GM18867 (cell line): ENCODE data around the gene ADGRV1.
"Not testable (repeated sequence)": the region's sequence is repeated elsewhere in the genome, so short reads cannot be mapped to it uniquely, and the experiment has no call there.

ENCODE experiments used
- ATAC-seq: cut with Tn5 transposase; IDR thresholded peaks from one replicate; pipeline ENCODE4 v1.9.1; 2021; ENCODE audit warnings: mild to moderate bottlenecking, moderate library complexity; ENCODE audit not compliant: unreplicated experiment

The ADGRV1 gene

GRCh38 chr5:90894866-90895420 is 336.3 kb downstream of the ADGRV1 start:
- ATAC-seq: no peak

- ATAC-seq: no peak
Observed at GRCh38 chr5:90897618-90898017, 339.0 kb downstream of the ADGRV1 start.

- ATAC-seq: no peak
Observed at GRCh38 chr5:90898326-90899013, 339.9 kb downstream of the ADGRV1 start.

DNA sequence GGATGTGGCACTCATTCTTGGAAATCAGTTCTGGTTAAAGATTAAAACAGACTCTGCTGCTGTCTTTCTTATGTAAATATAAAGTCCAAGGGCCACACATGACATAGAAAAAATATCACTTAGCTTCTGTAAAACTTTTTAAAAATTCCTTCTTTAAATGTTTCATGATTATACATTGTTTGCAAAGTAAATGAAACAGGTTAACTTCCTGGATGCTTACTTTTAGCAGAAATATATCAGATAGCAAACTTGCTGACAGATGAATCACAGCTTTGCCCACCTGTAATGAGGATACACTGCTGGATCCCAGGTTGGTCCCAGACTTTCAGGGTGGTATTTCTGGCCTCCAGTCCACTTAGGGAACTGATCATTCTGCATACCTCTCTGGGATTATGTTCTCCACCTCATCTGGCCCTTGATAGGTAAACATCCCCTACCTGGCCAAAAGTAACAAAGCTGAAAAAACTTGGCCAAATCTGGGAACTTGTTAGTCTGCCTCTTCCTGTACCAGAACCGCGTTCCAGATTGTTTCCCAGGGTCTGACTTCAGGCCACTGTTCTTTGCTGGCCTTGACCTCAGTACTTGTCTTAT is 340.5 kb downstream of the ADGRV1 start:
- no peak for ATAC-seq

GRCh38 chr5:90901261-90901660 is 342.7 kb downstream of the ADGRV1 start:
- no peak for ATAC-seq

- ATAC-seq: no peak
Observed at GRCh38 chr5:90902170-90902569, 343.6 kb downstream of the ADGRV1 start.

DNA sequence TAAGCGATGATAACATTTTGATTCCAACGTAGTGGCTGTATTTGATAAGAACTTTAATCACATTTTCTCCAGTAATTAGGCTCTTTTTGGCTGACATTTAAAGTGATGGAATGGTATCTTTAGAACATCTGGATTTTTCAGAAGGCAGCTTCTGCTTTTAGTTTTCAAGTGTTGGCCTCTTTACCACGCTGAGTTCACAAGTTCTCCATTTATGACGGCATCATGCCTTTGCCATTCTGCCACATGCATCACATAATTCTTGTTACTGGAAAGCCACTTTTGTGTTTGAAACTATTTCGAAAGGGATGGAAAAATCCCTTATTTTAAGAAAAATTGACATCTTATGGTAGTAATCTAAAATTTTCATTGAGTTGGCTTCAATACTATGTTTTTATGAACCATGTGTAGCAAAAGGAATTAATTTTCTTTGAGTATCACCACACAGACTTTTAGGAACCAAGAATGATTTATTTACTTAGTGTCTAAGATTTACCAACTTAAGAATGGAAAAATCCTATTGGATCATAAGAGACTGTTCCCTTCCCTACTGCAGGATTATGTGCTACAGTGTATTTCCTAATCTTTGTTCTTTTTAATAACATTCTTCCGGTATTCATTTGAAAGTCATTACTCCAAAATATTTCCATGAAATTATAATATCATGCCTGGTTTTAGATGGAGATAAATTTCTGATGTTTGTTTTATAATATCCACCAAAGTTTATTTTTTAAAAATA is 344.2 kb downstream of the ADGRV1 start:
- no peak for ATAC-seq

DNA sequence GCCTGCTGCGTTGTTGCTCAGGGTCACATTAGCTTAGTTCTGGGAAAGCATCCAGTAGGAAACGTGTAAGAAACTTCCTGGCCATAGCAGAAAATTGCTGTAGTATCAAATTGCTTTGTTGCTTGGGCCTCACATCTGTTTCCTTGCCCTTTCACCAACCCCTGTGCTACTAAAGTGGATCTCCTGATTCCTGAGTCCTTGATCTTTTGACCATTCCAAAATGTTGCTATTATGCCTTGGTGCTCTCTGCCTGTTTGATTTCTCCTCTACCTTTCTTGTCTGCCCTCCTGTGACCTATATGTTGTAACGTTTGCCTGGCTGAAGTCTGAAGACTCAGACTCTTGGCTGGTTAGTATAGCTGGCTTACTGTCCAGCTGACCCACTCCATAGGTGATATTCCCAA is 350.5 kb downstream of the ADGRV1 start:
- no peak for ATAC-seq

GRCh38 chr5:90909940-90910339 is 351.3 kb downstream of the ADGRV1 start:
- no peak for ATAC-seq

- ATAC-seq: no peak
Observed at GRCh38 chr5:90911169-90911568, 352.6 kb downstream of the ADGRV1 start.

DNA sequence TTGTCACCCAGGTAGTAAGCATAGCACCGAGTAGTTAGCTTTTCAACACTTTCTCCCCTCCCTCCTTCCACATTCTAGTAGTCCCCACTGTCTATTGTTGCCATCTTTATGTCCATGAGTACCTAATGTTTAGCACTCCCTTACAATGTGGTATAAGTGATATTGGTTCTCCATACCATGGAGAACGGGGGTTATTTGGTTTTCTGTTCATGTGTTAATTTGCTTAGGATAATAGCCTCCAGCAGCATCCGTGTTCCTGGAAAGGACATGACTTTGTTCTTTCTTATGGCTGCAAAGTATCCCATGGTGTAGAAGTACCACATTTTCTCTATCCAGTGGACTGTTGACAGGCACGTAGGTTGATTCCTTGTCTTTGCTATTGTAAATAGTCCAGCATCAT is 353.9 kb downstream of the ADGRV1 start:
- no peak for ATAC-seq

- no peak for ATAC-seq
Observed at GRCh38 chr5:90915393-90915792, 356.8 kb downstream of the ADGRV1 start.

DNA sequence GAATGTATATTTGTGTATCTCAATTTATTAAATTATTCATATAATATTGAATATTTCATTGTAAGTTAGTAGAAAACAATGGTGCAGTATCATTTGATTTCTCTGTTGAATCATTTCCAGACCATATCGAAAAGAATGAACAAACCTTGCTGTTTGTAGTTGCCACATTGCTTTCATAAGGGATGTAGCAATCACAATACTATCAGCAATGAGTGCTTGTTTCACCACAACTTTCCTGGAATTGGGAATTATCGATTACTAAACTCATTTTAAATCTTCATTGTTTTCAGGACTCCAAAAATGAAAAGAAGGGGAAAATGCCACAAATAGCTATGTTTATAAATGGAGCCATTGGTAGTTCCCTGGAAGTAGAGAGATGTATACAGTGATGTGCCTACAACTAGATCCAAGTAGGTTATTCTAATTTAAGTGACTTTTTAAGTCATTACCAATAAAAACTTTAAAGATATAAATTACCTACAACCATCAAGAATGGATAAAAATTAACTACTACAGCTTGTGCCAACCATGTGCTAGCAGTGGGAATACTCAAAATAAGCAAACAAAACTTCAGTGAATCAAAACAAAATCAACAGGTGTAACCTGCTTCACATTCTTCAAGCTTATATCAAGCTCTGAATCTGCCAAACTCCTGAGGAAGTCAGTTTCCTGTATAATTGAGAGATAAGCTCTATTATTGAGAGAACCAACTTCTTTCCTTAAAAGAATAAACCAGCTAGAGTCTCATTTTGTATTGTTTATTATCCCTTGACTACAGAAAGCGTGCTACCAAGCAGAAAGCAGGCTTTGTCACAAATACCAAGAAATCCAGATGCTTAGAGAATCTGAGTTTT is 358.6 kb downstream of the ADGRV1 start:
- no peak for ATAC-seq

DNA sequence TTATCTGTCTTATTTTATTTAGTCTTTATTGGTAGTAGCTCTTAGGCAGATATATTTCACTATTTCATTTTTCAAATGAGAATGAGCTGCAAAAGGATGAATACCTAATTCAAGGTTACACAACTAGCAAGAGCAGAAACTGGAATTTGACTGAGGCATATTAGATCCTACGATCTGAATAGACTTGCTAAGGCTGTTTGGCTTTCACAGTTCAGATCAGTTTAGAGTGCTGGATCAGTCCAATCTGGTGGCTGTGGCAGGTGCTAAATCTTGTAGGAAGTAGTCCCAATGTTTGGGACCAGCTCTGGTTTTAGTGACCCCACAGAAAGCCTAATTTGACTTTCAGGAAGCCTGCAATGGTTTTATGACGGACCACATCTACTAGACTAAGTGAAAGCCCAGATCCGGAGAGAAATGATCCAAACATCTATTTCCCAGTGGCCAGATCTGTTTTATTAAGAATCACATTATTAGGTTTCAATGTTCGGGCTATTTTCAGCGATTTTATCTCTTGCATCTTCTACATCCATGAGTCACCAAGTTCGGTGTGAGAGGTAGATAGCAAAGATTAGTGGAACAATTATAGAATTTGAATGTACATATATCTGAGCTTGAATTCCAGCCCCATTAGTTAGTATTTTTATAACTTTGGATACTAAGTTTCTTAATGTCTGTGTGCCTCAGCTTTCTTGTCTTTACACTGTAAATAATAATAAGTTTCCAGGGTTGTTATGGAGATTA is 359.5 kb downstream of the ADGRV1 start:
- no peak for ATAC-seq

- ATAC-seq: no peak
Observed at GRCh38 chr5:90921418-90921973, 362.9 kb downstream of the ADGRV1 start.

DNA sequence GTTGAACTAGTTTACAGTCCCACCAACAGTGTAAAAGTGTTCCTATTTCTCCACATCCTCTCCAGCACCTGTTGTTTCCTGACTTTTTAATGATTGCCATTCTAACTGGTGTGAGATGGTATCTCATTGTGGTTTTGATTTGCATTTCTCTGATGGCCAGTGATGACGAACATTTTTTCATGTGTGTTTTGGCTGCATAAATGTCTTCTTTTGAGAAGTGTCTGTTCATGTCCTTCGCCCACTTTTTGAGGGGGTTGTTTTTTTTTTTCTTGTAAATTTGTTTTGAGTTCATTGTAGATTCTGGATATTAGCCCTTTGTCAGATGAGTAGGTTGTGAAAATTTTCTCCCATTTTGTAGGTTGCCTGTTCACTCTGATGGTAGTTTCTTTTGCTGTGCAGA is 365.6 kb downstream of the ADGRV1 start:
- not testable (repeated sequence) for ATAC-seq

DNA sequence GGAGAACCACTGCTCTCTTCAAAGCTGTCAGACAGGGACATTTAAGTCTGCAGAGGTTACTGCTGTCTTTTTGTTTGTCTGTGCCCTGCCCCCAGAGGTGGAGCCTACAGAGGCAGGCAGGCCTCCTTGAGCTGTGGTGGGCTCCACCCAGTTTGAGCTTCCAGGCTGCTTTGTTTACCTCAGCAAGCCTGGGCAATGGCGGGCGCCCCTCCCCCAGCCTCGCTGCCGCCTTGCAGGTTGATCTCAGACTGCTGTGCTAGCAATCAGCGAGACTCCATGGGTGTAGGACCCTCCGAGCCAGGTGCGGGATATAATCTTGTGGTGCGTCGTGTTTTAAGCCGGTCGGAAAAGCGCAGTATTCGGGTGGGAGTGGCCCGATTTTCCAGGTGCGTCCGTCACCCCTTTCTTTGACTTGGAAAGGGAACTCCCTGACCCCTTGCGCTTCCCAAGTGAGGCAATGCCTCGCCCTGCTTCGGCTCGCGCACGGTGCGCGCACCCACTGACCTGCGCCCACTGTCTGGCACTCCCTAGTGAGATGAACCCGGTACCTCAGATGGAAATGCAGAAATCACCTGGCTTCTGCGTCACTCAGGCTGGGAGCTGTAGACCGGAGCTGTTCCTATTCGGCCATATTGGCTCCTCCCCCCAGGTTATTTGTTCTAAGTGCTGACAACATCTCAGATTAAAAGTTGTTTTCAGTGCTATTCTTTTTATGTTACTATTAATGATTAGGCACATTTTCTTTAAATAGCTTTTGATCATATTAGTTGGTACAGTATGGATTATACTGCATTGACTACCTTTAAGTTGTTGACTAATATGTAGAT is 370.6 kb downstream of the ADGRV1 start:
- ATAC-seq: not testable (repeated sequence)

DNA sequence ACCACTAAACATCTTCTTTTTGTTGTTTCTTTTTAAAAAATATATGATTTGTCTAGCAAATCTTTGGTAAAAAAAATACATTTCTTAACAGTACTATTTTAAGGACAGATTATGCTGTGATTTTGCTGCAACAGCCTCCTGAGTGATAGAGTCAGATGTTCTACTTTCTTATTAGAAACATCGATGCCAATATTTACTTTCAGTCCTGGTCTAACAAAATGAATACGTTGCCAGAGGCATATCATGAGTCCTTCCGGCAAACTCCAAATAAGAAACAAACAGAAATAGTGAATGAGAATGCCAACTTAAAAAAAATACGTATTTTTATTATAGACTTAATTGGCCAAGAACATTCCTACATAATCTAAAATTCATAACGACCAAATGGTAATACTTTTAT is 371.5 kb downstream of the ADGRV1 start:
- ATAC-seq: no peak
